HCT116 (cell line): ENCODE results near the gene EFCAB12. TPM values are rescaled to one million over a fixed set of nuclear protein-coding genes. Genes with fewer than 3 reads are reported as not detected.

Experiments
- ATAC-seq: fragments of 200-7000 bp; cut with Tn5 transposase; 2 replicates; pipeline ENCODE4 v1.9.1; 2020; ENCODE audit warnings: mild to moderate bottlenecking, moderate library complexity
- BruUV-seq: library from RNA; stranded (reverse); fragments of 400-500 nt; replicated peaks from 2 replicates; lab custom pipeline; 2021; lab: Mats Ljungman, UMichigan
- CTCF ChIA-PET: fragments of 300-600 bp; sonication (Branson Sonifier 250); formaldehyde crosslinking; loops from one replicate; lab custom pipeline; 2021; ENCODE audit warnings: antibody characterized with exemption; lab: Charles Lee
- POLR2A ChIA-PET: fragments of 300-600, 350-600 bp; sonication (Branson Sonifier 250); formaldehyde crosslinking; loops from one replicate; lab custom pipeline; 2021; ENCODE audit warnings: antibody characterized with exemption; lab: Charles Lee
- RAD21 ChIA-PET, 2 experiments: fragments of 300-600 bp; sonication (Branson Sonifier 250); formaldehyde crosslinking; loops; one replicate each; lab custom pipeline; 2023; ENCODE audit warnings: low total read pairs in 2 of 2; ENCODE audit not compliant: uncharacterized antibody in 2 of 2, unreplicated experiment in 2 of 2, low non-redundant PET in 1 of 2; lab: Charles Lee
- DNase-seq: peaks from one replicate; pipeline ENCODE4 v3.0.0-alpha.2; 2010; ENCODE audit warnings: low read depth, low spot score
- H2AFZ ChIP-seq: fragments of 200-600 bp; shearing (Covaris generic), sonication (generic); 2 replicates; pipeline ENCODE4 v1.6.1; 2017; ENCODE audit warnings: low read depth, mixed run types, mixed read lengths, antibody characterized with exemption, low read length; ENCODE audit not compliant: poor library complexity, severe bottlenecking
- H3K27ac ChIP-seq: 2 replicates; pipeline ENCODE4 v1.5.1; 2012; ENCODE audit warnings: low read depth, low read length
- H3K27me3 ChIP-seq: fragments of 200-600 bp; sonication (generic); 2 replicates; pipeline ENCODE4 v1.6.1; 2016; ENCODE audit warnings: mixed run types, low read length, mixed read lengths; ENCODE audit not compliant: insufficient read depth
- H3K36me3 ChIP-seq, 2 experiments: fragments of 200-500 bp in 1 of 2; fragments of 200-600 bp in 1 of 2; sonication (Bioruptor generic) in 1 of 2; sonication (generic) in 1 of 2; 2 replicates each; pipeline versions ENCODE4 v1.5.1 to v1.6.1; 2014 to 2016; ENCODE audit warnings: low read length in 2 of 2, inconsistent platforms in 1 of 2, mixed read lengths in 1 of 2, mixed run types in 1 of 2; ENCODE audit not compliant: insufficient read depth in 2 of 2, control insufficient read depth in 1 of 2
- H3K4me1 ChIP-seq, 2 experiments: fragments of 200-600 bp in 1 of 2; sonication (generic) in 1 of 2; 2 replicates each; pipeline versions ENCODE4 v1.5.1 to v1.6.1; 2012 to 2017; ENCODE audit warnings: low read length in 2 of 2, inconsistent platforms in 1 of 2, mild to moderate bottlenecking in 1 of 2, mixed read lengths in 1 of 2, mixed run types in 1 of 2, moderate library complexity in 1 of 2; ENCODE audit not compliant: insufficient read depth in 2 of 2, control insufficient read depth in 1 of 2
- H3K4me2 ChIP-seq: fragments of 200-600 bp; sonication (generic); 2 replicates; pipeline ENCODE4 v1.6.1; 2017; ENCODE audit warnings: mixed run types, low read length, mixed read lengths
- H3K4me3 ChIP-seq, 2 experiments: fragments of 200-600 bp in 1 of 2; sonication (generic) in 1 of 2; replicated peaks in 1 of 2; 2 replicates each; pipeline ENCODE4 v1.5.1; 2011 to 2016; ENCODE audit warnings: low read length in 2 of 2, control low read depth in 1 of 2, low read depth in 1 of 2, mild to moderate bottlenecking in 1 of 2, mixed read lengths in 1 of 2, mixed run types in 1 of 2
- H3K79me2 ChIP-seq: fragments of 200-600 bp; sonication (generic); 2 replicates; pipeline ENCODE4 v1.6.1; 2017; ENCODE audit warnings: mild to moderate bottlenecking, mixed run types, low read length, moderate library complexity, mixed read lengths; ENCODE audit not compliant: insufficient read depth
- H3K9ac ChIP-seq: fragments of 200-600 bp; sonication (generic); 2 replicates; pipeline ENCODE4 v1.6.1; 2016; ENCODE audit warnings: low read length, mixed read lengths
- H3K9me2 ChIP-seq: fragments of 200-600 bp; sonication (generic), shearing (Covaris generic); 2 replicates; pipeline ENCODE4 v1.6.1; 2017; ENCODE audit warnings: mixed run types, mild to moderate bottlenecking, moderate library complexity; ENCODE audit not compliant: insufficient read depth
- H3K9me3 ChIP-seq, 2 experiments: fragments of 200-500 bp in 1 of 2; fragments of 200-600 bp in 1 of 2; sonication (Bioruptor generic) in 1 of 2; sonication (generic) in 1 of 2; 2 replicates each; pipeline ENCODE4 v1.6.1; 2014 to 2017; ENCODE audit warnings: low read length in 2 of 2, mixed read lengths in 2 of 2, inconsistent platforms in 1 of 2, low read depth in 1 of 2, mild to moderate bottlenecking in 1 of 2, mixed run types in 1 of 2, moderate library complexity in 1 of 2; ENCODE audit not compliant: control insufficient read depth in 1 of 2, insufficient read depth in 1 of 2
- H4K20me1 ChIP-seq: fragments of 200-600 bp; sonication (generic), shearing (Covaris generic); 2 replicates; pipeline ENCODE4 v1.6.1; 2017; ENCODE audit warnings: mixed run types, mild to moderate bottlenecking, moderate library complexity; ENCODE audit not compliant: insufficient read depth
- CBX3 ChIP-seq: IDR thresholded peaks from 2 replicates; pipeline ENCODE4 v1.6.1; 2012; ENCODE audit warnings: low read depth
- EGR1 ChIP-seq: IDR thresholded peaks from 2 replicates; pipeline ENCODE4 v1.6.1; 2012; ENCODE audit warnings: low read depth
- ELF1 ChIP-seq: IDR thresholded peaks from 2 replicates; pipeline ENCODE4 v1.6.1; 2012; ENCODE audit warnings: low read depth, borderline replicate concordance
- FOSL1 ChIP-seq: IDR thresholded peaks from 2 replicates; pipeline ENCODE4 v1.6.1; 2012; ENCODE audit warnings: low read depth
- JUND ChIP-seq: IDR thresholded peaks from 2 replicates; pipeline ENCODE4 v1.6.1; 2012
- MAX ChIP-seq: IDR thresholded peaks from 2 replicates; pipeline ENCODE4 v1.6.1; 2012
- POLR2AphosphoS5 ChIP-seq: IDR thresholded peaks from 2 replicates; pipeline ENCODE4 v1.6.1; 2011; ENCODE audit warnings: mild to moderate bottlenecking, low read depth, low read length, moderate library complexity
- RAD21 ChIP-seq: IDR thresholded peaks from 2 replicates; pipeline ENCODE4 v1.6.1; 2012; ENCODE audit warnings: low read depth, mild to moderate bottlenecking
- REST ChIP-seq: IDR thresholded peaks from 2 replicates; pipeline ENCODE4 v1.6.1; 2012; ENCODE audit warnings: low read depth
- SRF ChIP-seq: IDR thresholded peaks from 2 replicates; pipeline ENCODE4 v1.6.1; 2012; ENCODE audit warnings: low read depth
- TCF7L2 ChIP-seq: IDR thresholded peaks from 2 replicates; pipeline ENCODE4 v1.7.0; 2011; ENCODE audit warnings: borderline replicate concordance, inconsistent platforms; ENCODE audit not compliant: insufficient read depth, insufficient read length; ENCODE audit errors: extremely low read depth
- YY1 ChIP-seq: IDR thresholded peaks from 2 replicates; pipeline ENCODE4 v1.6.1; 2011; ENCODE audit warnings: low read length, low read depth, moderate library complexity, mild to moderate bottlenecking; ENCODE audit not compliant: insufficient replicate concordance; ENCODE audit errors: extremely low read depth
- ZBTB33 ChIP-seq: IDR thresholded peaks from 2 replicates; pipeline ENCODE4 v1.6.1; 2011; ENCODE audit warnings: mild to moderate bottlenecking, low read length, moderate library complexity; ENCODE audit not compliant: insufficient replicate concordance; ENCODE audit errors: extremely low read depth
- ZNF274 ChIP-seq: fragments of 200-500 bp; sonication (Bioruptor generic); IDR thresholded peaks from 2 replicates; pipeline ENCODE4 v1.6.1; 2014; ENCODE audit warnings: mild to moderate bottlenecking, low read depth, low read length, inconsistent platforms
- intact Hi-C: fragments of 100-400 bp; cut with micrococcal nuclease; formaldehyde crosslinking; loops from 2 replicates; pipeline ENCODE4 v1.10.0; 2022
- total RNA-seq: library from RNA; stranded (reverse); gene quantifications from one replicate; pipeline ENCODE4 v1.2.1, GENCODE V29; 2021; ENCODE audit not compliant: unreplicated experiment

EFCAB12 gene
- total RNA-seq, 1 experiment from 2014 or later = 0.42 TPM

DNA sequence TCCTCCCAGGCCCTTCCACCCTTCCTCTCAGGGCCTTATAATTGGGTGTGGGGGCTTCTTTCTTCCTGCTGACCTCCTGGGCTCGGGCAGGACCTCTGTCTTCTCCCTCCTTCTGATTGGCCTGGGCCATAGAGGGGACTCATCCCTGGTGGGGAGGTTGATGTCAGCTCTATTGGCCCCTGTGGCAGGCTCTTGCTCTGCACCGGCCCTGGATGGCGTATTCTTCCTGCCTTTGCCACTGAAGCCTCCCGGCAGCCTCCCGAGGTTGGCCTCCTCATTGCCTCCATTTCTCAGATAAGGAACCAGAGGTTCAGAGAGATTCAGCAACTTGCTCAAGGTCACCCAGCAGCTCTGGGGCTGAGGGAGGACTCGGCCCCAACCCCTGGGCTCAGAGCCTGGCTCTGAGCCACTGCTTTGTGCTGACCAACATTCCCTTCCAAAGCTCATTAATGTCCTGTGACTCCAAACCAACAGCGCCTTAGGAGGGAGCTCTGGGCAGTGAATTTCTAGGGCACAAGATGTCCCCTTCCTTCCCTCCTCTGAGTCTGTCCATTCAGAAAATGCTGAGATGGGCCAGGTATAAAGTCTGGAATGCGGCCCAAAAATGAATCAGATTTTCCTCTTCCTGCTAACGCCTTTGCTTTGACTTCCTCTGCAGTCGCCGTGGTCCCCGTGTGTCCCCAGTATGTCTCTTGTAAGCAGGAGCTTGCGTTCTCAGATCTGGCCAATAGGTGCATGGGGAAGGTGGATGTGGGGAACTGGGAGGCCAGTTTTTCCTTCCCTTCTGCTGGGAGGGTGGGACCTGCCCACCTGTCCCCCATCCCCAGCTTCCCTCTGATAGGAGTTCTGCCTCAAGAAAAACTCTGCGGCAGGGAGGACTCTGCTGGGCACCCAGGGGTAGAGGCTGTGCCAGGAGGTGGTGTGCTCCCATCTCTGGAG, 75.5 kb downstream of the EFCAB12 start:
- Histone ChIP-seq H3K79me2 (no peaks in the 10 kb centered on the region), H3K4me3 (no peak overlapping the region), H3K9me2 (no peaks in the 10 kb centered on the region), H3K9me3 (no peaks in the 10 kb centered on the region), H3K27me3 (no peaks in the 10 kb centered on the region), H3K9ac (no peak overlapping the region), H4K20me1 (no peaks in the 10 kb centered on the region), H3K36me3 (no peaks in the 10 kb centered on the region), H3K4me2 (no peak overlapping the region), H3K27ac (no peak overlapping the region), H2AFZ (no peak overlapping the region), H3K4me1 (peaks cover 0 to 9% of the 10 kb centered on the region in 2 experiments; a peak in 1 of 4 replicates)
- ATAC-seq = no peak
- DNase-seq = no peak
- BruUV-seq = no TSS peak
- intact Hi-C loops = no loop called here
- TF ChIP-seq REST (no peak), YY1 (no peak), MAX (no peak), ZNF274 (no peak), RAD21 (no peak), ZBTB33 (no peak), POLR2AphosphoS5 (no peak), SRF (no peak), JUND (no peak), EGR1 (no peak), FOSL1 (no peak), ELF1 (no peak), CBX3 (no peak), TCF7L2 (no peak)
- ChIA-PET RAD21 (no interaction called here), POLR2A (no interaction called here), CTCF (no interaction called here)
